Measurements from ENCODE around the gene RAB11FIP3. TPM values are rescaled to one million over a fixed set of nuclear protein-coding genes. Genes with fewer than 3 reads are reported as not detected.

The RAB11FIP3 gene
- total and polyA plus RNA-seq, 9 of the 15 experiments (the other 6 are each of a cell fraction or from before 2014, with no cell fraction given) = 0.46 to 13.1 (median 4.3) TPM

DNA sequence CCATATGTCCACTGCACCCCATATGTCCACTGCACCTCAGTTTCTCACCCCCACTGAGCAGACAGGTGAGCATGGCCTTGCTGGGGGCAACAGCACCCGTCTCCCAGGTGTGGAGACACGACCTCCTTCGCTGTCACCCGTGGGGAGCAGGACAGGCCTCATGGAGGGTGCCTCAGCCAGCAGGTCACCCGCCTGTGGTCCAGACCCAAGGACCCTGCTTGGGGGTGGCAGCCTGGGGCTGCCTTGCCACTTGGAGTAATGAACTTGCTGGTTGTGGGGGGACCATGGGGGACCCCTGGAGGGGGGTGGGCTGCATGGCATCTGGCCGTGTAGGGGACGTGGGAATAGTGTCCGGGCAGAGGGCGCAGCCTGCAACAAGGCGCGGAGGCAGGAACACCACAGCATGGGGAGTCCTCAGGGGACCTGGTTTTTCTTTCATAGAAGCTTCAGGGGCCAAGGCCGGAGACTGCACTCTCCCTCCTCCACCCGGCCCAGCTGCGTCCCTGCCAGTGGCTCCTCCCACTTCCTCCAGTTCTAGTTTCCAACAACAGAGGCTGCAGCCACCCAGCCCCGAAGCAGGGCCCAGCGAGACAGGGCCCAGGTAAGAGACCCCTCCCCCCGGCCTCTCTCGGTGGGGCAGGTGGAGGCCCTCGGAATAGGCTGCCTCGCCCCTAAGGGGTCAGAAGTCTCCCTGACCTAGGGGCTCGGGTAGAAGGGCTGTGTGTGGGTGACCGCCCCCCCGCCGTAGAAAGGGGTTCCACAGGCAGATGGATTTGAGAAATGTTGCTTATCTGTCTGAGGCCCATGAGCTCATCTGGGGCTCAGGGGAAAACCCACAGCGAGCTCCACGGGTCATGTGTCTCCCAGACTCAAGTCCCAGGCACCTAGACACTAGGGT, 141.3 kb downstream of the RAB11FIP3 start, which contains the start of gene NHLRC4 (continued):
- TF ChIP-seq PURB (CRISPR knock-in tag; IDR thresholded peaks at IDR 0.05; ENCODE audit: low read depth) (no peak), RBBP5 (IDR thresholded peaks at IDR 0.05; ENCODE audit: borderline replicate concordance, insufficient read depth, low read length, poor library complexity, severe bottlenecking) (peak; percentile 62), MAZ (CRISPR knock-in tag; conservative IDR thresholded peaks at IDR 0.05 in 1 of 2, IDR thresholded peaks at IDR 0.05 in 1 of 2) (peak; percentile 71 to 84), CBX1 (IDR thresholded peaks at IDR 0.05; ENCODE audit: low read depth) (no peak), KLF1 (tag; IDR thresholded peaks at IDR 0.05) (no peak), RAD51 (IDR thresholded peaks at IDR 0.05; ENCODE audit: borderline replicate concordance, low read depth) (peak; percentile 55), ATF1 (CRISPR knock-in tag; IDR thresholded peaks at IDR 0.05) (no peak), ATF1 (tag; IDR thresholded peaks at IDR 0.05) (peak; percentile 76), ZNF695 (CRISPR knock-in tag; IDR thresholded peaks at IDR 0.05) (no peak), USF1 (CRISPR knock-in tag; IDR thresholded peaks at IDR 0.05) (peak; percentile 75), SMARCB1 (IDR thresholded peaks at IDR 0.05; ENCODE audit: insufficient read length, low read depth) (no peak), MCM3 (IDR thresholded peaks at IDR 0.05) (no peak)
- TF ChIP-seq, protein P1, sequence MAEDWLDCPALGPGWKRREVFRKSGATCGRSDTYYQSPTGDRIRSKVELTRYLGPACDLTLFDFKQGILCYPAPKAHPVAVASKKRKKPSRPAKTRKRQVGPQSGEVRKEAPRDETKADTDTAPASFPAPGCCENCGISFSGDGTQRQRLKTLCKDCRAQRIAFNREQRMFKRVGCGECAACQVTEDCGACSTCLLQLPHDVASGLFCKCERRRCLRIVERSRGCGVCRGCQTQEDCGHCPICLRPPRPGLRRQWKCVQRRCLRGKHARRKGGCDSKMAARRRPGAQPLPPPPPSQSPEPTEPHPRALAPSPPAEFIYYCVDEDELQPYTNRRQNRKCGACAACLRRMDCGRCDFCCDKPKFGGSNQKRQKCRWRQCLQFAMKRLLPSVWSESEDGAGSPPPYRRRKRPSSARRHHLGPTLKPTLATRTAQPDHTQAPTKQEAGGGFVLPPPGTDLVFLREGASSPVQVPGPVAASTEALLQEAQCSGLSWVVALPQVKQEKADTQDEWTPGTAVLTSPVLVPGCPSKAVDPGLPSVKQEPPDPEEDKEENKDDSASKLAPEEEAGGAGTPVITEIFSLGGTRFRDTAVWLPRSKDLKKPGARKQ (CRISPR knock-in tag; IDR thresholded peaks at IDR 0.05) = no peak

Data from K562 (cell line).